Stimulated activated naive CD4-positive, alpha-beta T cell treated with Interleukin-2 at 50 U/mL for 16 hours (primary cell): Measurements from ENCODE around the gene TMTC2.

ENCODE experiments used
- DNase-seq: peaks from one replicate; lab custom pipeline; 2025; lab: John Stamatoyannopoulos, UW

The TMTC2 gene

DNA sequence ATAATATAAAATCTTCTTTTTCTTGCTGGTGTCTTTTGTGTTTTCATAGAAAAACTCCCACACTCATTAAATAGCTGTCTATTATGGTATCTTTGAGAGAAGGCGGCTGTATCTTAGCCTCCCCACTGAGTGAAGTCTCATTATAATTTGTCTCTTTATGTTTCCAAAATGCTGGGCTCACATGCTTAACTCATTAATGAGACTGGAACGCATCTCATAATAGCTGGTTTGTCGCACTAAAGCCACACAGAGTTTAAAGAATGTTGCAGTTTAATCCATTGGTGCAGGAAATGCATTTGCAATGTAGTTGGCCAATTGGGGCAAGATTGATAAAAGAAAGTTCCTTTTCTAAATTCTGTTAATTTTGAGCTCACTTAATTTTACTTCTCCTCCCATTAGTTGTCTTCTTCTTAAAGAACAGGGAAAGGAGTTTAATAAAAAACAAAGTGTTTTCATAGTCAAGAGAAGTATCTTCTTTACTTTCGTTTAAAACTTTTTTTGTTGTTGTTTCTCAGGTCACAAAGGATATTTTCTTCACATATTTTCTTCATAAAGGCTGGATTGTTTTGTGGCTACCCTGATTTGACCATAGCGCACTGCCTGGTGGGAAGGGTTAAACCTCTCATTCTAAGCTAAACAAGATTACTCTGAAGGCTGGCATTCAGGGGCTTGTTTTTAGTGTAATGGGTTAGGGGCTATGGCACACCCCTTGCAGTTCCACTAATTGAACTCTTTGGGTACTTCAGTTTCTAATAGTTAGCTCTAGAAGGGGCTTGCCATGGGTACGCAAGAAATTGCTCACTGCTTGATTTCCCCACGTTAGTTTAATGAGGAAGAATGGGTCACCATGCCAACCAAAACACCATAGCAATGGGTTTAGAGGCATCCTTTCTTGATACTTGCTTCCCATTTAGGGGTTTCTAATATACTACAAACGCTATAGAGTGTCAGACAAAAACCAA lies 197.0 kb downstream of the TMTC2 start:
- DNase-seq = no peak

- no peak for DNase-seq
These were observed 200.1 kb downstream of the TMTC2 start for GRCh38 chr12:82886671-82887340.

DNA sequence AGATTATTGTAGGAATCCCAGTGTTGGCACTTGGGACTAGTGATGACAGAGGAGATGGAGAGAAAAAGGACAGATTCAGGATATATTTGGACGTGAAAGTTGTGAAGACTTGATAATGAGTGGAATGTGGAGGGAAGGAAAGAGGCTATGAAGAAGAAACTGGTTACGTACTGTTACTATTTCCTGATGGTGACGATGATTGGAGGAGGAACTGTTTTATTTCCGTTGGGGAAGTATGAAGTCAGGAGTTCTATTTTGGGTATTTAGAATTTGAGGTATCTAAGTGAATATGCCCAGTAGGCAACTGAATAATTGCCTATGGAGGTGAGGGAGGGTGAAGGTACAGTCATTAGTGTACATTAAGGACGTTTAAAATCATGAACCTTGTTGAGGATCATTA lies 207.2 kb downstream of the TMTC2 start:
- DNase-seq = no peak

DNA sequence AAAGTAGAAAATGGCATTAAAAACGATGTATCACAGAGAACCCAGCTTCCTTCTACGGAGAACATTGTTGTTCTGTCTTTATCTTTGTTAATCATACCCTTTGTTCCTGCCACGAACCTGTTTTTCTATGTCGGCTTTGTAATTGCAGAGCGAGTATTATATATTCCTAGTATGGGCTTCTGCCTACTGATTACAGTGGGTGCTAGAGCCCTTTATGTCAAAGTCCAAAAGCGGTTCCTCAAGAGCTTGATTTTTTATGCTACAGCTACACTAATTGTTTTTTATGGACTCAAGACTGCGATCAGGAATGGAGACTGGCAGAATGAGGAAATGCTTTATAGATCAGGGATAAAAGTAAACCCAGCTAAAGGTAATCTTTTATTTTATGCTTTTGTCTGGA lies 209.6 kb downstream of the TMTC2 start:
- no peak for DNase-seq

DNA sequence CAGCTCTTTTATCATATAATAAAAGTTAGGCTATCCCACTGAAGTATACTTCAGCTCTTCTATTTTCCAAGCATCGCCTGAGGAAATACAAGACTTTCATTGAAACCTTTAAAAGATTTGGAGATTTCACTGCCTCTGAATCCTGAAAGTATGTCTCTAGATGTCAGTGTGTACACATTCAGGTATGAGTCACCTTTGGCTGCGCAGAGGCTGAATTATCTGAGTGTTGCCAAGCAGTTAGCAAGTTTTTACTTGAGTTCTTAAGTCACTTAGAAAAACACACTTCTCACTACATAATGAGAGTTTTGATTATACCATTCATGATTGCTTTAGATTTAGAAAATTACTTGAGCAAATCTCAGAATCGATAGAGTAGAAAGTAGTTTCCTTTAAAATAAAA lies 210.3 kb downstream of the TMTC2 start:
- DNase-seq = no peak

- no peak for DNase-seq
These were observed 211.7 kb downstream of the TMTC2 start for GRCh38 chr12:82898441-82898840.

DNA sequence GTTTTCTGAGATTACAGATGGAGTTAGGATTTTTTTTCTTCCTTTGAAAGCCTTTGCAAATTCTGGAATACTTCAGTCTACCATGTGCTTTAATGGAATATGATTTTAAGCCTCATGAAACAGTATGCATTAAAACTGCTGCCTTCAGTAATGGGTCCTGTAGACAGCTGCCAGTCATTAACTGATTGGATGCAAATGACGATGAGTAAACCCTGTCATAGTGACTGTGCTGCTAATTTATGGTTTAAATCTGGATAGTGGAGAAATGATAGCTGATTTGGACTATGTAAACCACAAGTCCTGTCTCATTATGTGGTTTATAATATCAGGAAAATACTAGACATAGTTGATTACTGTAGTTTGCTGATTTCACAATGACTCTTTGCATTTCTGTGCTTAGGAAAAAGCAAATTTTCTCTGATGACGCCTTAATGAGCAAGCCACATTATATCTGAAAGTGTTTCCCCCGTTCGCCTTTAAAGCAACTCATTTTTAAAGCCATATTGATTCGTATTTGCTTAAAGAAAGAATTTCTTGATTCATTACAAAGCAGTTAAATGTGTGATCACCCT lies 217.6 kb downstream of the TMTC2 start:
- DNase-seq = no peak

DNA sequence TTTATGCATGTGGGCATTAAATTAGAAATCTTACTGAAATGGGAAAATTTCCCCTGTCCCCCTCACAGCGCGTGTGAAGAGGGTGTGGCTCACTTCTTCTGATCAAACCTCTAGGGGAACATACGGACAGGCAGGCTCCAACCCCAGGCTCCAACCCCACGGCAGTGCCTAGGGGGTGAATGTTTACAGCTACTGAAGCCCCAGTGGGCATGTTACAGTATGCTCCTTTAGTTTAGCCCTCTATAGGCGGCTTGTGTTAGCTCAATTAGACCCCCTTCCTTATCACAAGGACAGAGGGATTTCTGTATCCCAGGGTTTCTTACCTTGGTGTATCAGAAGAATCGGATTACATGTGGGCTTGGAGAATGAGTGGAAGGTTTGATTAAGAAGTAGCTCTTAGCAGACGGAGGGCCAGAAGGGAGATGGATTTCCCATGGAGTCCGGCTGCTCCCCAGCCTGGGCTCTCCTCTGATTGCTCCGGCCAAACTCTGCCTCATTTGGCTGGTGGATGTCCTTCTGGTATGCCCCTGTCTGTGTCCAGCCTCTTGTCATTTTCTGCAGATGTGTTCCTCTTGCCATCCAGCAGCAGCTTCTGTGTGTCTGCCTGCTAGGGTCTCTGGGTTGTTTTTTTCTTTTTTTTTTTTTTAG lies 223.7 kb downstream of the TMTC2 start:
- no peak for DNase-seq

- no peak for DNase-seq
These were observed 225.7 kb downstream of the TMTC2 start for GRCh38 chr12:82912406-82912805.

- DNase-seq = no peak
These were observed 232.8 kb downstream of the TMTC2 start for GRCh38 chr12:82919388-82920054.

DNA sequence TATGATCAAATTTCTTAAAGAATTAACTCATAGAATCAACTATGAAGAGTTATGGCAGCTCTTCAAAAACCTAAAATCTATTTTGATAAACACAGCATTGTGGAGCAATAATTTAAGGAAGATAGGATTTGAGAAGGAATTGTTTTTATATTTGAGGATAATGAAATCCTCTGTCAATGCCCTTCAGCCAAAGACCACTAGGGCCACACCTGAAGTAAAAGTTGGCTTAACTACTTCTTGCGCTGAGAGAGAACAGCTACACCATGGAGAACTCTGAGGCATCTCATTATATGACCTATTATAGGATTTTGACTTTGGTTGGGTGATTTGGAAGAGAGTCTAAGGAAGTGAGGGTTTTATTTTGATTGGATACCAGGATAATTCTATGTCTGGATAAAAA lies 237.2 kb downstream of the TMTC2 start:
- no peak for DNase-seq

DNA sequence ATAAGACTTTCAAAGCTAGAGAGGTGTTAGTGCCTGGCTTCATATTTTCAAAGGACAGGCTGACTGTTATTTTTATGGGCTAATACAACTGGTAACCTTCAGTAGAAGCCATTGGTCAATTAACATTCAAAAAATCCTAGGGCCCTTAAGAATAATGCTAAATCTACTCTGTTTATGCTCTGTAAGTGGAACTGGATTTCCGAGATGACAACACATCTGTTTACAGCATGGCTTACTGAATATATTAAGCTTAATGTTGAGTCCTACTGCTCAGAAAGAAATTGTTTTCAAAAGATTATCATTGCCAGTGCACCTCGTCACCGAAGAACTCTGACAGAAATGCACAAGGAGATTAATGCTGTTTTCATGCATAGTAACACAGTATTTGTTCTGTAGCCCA lies 239.9 kb downstream of the TMTC2 start:
- no peak for DNase-seq

DNA sequence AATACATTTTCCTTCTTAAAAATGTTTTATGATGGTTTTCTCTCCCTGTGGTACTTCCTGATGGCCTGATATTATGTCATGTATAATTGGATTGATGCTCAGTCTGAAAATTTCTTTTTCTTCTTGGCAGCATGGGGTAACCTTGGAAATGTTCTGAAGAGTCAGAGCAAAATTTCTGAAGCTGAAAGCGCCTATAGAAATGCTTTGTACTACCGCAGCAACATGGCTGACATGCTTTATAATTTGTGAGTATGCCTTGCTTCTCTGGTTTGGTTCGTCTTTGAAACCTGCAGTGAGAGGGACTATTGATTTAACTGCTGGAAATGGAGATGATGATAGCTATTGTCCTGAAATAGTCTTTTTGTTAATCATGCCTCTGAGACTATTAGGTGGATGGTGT lies 243.6 kb downstream of the TMTC2 start:
- DNase-seq = no peak

DNA sequence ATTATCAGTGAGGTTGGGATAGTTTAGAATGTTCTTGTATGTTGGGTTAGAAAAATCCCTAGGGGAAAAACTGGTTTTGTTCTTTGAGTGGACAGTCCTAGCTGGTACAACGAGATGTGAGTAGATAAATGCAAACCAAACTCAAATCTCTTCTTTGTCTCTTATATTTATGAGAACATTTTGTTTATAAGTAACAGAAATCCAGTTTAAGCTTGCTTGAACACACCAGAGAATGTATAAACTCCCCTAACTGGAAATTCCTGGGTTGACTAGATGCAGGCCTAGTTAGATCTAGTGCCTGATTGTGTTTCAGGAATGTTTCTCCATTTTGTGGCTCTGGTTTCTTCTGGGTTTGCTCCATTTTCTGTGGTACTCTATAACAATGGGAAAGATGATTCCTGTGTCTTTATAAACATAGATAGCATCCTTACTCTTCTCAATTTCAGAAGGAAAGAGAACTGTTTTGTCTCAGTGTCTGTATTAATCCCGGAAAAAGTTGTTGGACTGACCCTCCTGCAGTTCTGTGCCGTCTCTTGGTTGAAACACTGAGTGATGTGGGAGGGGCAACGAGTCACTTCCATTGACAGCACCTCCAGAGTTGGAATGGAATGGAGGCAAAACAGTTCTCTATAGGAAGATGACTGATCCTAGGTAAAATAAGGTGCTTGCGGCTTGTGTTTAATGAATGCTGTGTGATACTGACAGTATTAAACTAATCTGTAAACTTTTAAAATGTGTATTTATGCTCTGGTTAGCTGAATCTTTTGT lies 244.8 kb downstream of the TMTC2 start:
- no peak for DNase-seq

DNA sequence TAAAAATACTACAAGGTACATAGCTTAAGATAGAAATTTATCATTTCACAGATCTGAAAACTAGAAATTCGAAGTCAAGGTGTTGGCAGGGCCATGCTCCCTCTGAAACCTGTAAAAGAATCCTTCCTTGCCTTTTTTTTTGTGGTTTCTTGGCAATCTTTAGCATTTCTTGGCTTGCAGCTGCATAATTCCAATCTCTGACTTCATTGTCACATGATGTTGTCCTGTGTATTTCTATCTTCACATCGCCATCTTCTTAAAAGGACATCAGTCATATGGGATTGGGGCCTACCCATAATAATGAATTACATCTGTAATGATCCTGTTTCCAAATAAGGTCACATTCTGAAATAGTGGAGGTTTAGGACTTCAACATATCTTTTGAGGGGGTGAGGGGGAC lies 250.4 kb downstream of the TMTC2 start:
- no peak for DNase-seq

GRCh38 chr12:82942521-82942920 lies 255.8 kb downstream of the TMTC2 start:
- no peak for DNase-seq

DNA sequence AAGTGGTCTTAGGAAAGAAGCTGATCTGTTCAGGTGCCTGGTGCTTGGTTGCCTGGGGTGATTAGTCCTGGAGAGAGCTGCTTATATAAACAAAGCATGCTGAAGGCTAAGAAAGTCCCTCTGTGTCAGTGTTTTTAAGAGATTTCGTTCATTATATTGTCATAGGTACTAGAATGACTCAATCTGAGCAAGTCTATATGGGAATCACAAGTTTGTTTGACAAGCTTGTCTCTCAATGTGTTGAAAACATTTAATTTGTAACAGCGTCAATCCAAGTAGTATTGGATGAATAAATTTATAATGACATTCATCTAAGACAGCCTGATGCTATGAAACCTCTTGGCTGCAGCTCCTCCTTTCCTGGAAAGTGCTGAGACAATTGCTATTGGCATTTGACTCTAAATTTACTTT lies 256.3 kb downstream of the TMTC2 start:
- DNase-seq = no peak

DNA sequence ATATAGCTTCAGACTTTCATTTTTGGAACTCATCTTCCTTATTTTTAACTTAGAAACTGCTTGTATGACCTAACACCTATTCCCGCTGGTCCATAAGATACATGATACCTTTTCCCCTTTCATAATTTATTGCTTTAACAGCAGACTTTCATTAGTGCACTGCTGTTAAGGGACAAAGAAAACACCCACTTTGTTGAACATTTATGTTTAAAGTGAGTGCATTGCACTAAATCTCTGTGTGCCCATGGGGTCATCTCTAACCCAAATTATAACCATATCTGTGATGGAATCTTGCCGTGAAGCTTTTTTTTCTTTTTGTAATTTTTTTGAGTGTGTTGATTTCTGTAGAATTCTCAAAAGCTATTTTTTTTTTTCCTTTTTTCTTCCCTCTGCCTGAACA lies 261.8 kb downstream of the TMTC2 start:
- no peak for DNase-seq

GRCh38 chr12:82950356-82950755 lies 263.6 kb downstream of the TMTC2 start:
- no peak for DNase-seq

- DNase-seq = no peak
These were observed 266.2 kb downstream of the TMTC2 start for GRCh38 chr12:82952946-82953345.

- DNase-seq = no peak
These were observed 266.7 kb downstream of the TMTC2 start for GRCh38 chr12:82953397-82953796.
